ENCODE data around the gene ZNF521. TPM values are rescaled to one million over a fixed set of nuclear protein-coding genes. Genes with fewer than 3 reads are reported as not detected.

ZNF521 gene
- total RNA-seq, 1 experiment from 2014 or later, result 0.04 TPM

- BruUV-seq (replicated peaks), result no TSS peak
- DNase-seq, result no peak
- no peak for TF ChIP-seq EZH2 (IDR thresholded peaks at IDR 0.05; ENCODE audit: low read length, unreplicated experiment)
- TF ChIP-seq EZH2phosphoT487 (IDR thresholded peaks at IDR 0.05; ENCODE audit: borderline replicate concordance, low read length), result no peak
- TF ChIP-seq CTCF (conservative IDR thresholded peaks at IDR 0.05; ENCODE audit: low read depth, low read length), result no peak
- Histone ChIP-seq H3K4me1 (ENCODE audit: insufficient read depth, low read length) (peaks cover 13% of the 10 kb centered on the region), H3K79me2 (ENCODE audit: low read length) (no peaks in the 10 kb centered on the region), H3K4me2 (ENCODE audit: low read length) (no peak overlapping the region), H3F3A (ENCODE audit: low read length, unreplicated experiment) (no peaks in the 10 kb centered on the region), H4K20me1 (ENCODE audit: low read length) (no peaks in the 10 kb centered on the region), H3K9ac (ENCODE audit: low read length) (no peak overlapping the region), H3K9me3 (ENCODE audit: low read length) (no peaks in the 10 kb centered on the region), H3K36me3 (ENCODE audit: low read depth, low read length) (no peaks in the 10 kb centered on the region), H2AFZ (ENCODE audit: low read length) (no peak overlapping the region), H3K27ac (ENCODE audit: low read length) (no peak overlapping the region), H3K4me3 (ENCODE audit: low read length) (no peak overlapping the region), H3K9me2 (replicated peaks; ENCODE audit: low read length) (no peaks in the 10 kb centered on the region), H3K27me3 (ENCODE audit: low read length) (no peaks in the 10 kb centered on the region)
- no peak for ATAC-seq
- ChIA-PET POLR2A (ENCODE audit: unreplicated experiment) (no interaction called here), CTCF (no interaction called here)
- intact Hi-C loops (cut with micrococcal nuclease), result no loop called here
These were observed 117.7 kb downstream of the ZNF521 start for GRCh38 chr18:25234322-25234639.

GRCh38 chr18:25233528-25234321, 118.2 kb downstream of the ZNF521 start:
- Histone ChIP-seq H3K4me2 (ENCODE audit: low read length) (no peak overlapping the region), H3K4me3 (ENCODE audit: low read length) (no peak overlapping the region)
- ATAC-seq, result no peak

More at GRCh38 chr18:25233528-25234321, 118.2 kb downstream of the ZNF521 start:
- Histone ChIP-seq H2AFZ (ENCODE audit: low read length) (no peak overlapping the region), H3K79me2 (ENCODE audit: low read length) (no peaks in the 10 kb centered on the region), H3K27ac (ENCODE audit: low read length) (no peak overlapping the region), H3K27me3 (ENCODE audit: low read length) (no peaks in the 10 kb centered on the region), H3K9me2 (replicated peaks; ENCODE audit: low read length) (no peaks in the 10 kb centered on the region), H3K36me3 (ENCODE audit: low read depth, low read length) (no peaks in the 10 kb centered on the region), H4K20me1 (ENCODE audit: low read length) (no peaks in the 10 kb centered on the region), H3K9me3 (ENCODE audit: low read length) (no peaks in the 10 kb centered on the region), H3F3A (ENCODE audit: low read length, unreplicated experiment) (no peaks in the 10 kb centered on the region), H3K9ac (ENCODE audit: low read length) (no peak overlapping the region), H3K4me1 (ENCODE audit: insufficient read depth, low read length) (peaks cover 13% of the 10 kb centered on the region)
- TF ChIP-seq EZH2phosphoT487 (IDR thresholded peaks at IDR 0.05; ENCODE audit: borderline replicate concordance, low read length), result no peak
- no peak for TF ChIP-seq CTCF (conservative IDR thresholded peaks at IDR 0.05; ENCODE audit: low read depth, low read length)
- no peak for TF ChIP-seq EZH2 (IDR thresholded peaks at IDR 0.05; ENCODE audit: low read length, unreplicated experiment)
- CTCF ChIA-PET, result interaction anchor here (0.5 kb wide), 1 partner anchor 11 kb away, joined by 3 read pairs; no protein-coding TSS in a partner anchor
- intact Hi-C loops (cut with micrococcal nuclease), result no loop called here
- DNase-seq, result no peak
- BruUV-seq (replicated peaks), result no TSS peak
- POLR2A ChIA-PET (ENCODE audit: unreplicated experiment), result interaction anchor here (0.6 kb wide), 1 partner anchor 268 kb away, joined by 4 read pairs; no protein-coding TSS in a partner anchor
